Measurements from ENCODE around the gene SLC4A1.

SLC4A1 gene

GRCh38 chr17:44283344-44284023, 15.5 kb upstream of the SLC4A1 start:
- DNase-seq: no peak

- DNase-seq: no peak
These were observed 14.3 kb upstream of the SLC4A1 start for GRCh38 chr17:44282264-44282663.

GRCh38 chr17:44281570-44281969, 13.6 kb upstream of the SLC4A1 start:
- no peak for DNase-seq

GRCh38 chr17:44280392-44280937, 12.5 kb upstream of the SLC4A1 start:
- DNase-seq: no peak

- no peak for DNase-seq
These were observed 11.9 kb upstream of the SLC4A1 start for GRCh38 chr17:44279666-44280391.

- no peak for DNase-seq
These were observed 11.4 kb upstream of the SLC4A1 start for GRCh38 chr17:44279346-44279665.

- no peak for DNase-seq
These were observed 10.0 kb upstream of the SLC4A1 start for GRCh38 chr17:44277976-44278375.

- DNase-seq: no peak
These were observed 5.7 kb upstream of the SLC4A1 start for GRCh38 chr17:44273607-44274006.

- no peak for DNase-seq
These were observed 5.0 kb upstream of the SLC4A1 start for GRCh38 chr17:44272954-44273353.

- no peak for DNase-seq
These were observed 4.5 kb upstream of the SLC4A1 start for GRCh38 chr17:44272321-44272951.

- DNase-seq: no peak
These were observed 1.8 kb upstream of the SLC4A1 start for GRCh38 chr17:44269535-44270240.

- DNase-seq: no peak
These were observed 987 bp upstream of the SLC4A1 start for GRCh38 chr17:44268709-44269534.

- DNase-seq: no peak
These were observed 825 bp downstream of the SLC4A1 start for GRCh38 chr17:44267165-44267455.

- no peak for DNase-seq
These were observed 1.4 kb downstream of the SLC4A1 start for GRCh38 chr17:44266402-44267164.

- no peak for DNase-seq
These were observed 4.5 kb downstream of the SLC4A1 start for GRCh38 chr17:44263345-44263902.

- DNase-seq: no peak
These were observed 5.2 kb downstream of the SLC4A1 start for GRCh38 chr17:44262654-44263225.

- DNase-seq: no peak
These were observed 7.6 kb downstream of the SLC4A1 start for GRCh38 chr17:44260296-44260695.

- DNase-seq: no peak
These were observed 9.1 kb downstream of the SLC4A1 start for GRCh38 chr17:44258811-44259351.

GRCh38 chr17:44257815-44258760, 9.8 kb downstream of the SLC4A1 start:
- no peak for DNase-seq

GRCh38 chr17:44256671-44257070, 11.3 kb downstream of the SLC4A1 start:
- no peak for DNase-seq

All from activated CD4-positive, alpha-beta T cell treated with anti-CD3 and anti-CD28 coated beads for 1 hour (primary cell).